ENCODE data around the gene CTXN3.

DNA sequence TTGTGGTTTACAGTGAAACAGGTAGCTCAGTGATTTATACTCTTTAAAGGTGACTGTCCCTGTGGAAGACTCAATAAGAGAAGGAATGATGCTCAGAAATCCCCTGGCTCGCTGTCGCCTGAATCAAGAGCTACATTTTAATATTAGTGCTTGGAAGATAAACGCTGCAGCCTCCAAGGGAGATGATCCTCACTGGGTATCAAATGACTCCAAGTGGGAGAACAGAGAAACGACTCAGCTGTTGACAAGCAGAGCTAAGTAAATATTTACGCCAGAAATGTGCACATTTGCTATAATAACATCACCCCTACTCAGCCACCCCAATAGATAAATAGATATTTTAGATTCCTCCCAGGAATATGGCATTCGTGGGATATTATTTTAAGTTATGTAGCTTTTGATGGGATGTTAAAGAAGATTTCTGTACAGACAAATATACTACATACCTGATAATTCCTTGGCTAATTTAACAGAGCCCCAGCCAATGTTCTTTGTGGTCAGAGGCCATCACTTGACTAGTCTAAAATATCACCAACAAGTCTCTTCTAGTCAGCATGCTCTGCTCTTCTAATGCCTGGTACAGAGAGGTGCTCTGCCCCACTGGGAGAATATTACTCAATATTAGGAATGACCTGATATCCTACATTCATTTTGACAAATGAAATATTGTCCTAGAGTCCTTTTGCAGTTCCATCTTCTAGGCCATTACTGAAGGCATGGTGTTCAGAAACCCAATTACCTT lies 36.0 kb downstream of the CTXN3 start:
- TF ChIP-seq, protein P1, sequence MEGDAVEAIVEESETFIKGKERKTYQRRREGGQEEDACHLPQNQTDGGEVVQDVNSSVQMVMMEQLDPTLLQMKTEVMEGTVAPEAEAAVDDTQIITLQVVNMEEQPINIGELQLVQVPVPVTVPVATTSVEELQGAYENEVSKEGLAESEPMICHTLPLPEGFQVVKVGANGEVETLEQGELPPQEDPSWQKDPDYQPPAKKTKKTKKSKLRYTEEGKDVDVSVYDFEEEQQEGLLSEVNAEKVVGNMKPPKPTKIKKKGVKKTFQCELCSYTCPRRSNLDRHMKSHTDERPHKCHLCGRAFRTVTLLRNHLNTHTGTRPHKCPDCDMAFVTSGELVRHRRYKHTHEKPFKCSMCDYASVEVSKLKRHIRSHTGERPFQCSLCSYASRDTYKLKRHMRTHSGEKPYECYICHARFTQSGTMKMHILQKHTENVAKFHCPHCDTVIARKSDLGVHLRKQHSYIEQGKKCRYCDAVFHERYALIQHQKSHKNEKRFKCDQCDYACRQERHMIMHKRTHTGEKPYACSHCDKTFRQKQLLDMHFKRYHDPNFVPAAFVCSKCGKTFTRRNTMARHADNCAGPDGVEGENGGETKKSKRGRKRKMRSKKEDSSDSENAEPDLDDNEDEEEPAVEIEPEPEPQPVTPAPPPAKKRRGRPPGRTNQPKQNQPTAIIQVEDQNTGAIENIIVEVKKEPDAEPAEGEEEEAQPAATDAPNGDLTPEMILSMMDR (IDR thresholded peaks at IDR 0.05): no peak
- TF ChIP-seq POLR2A (IDR thresholded peaks at IDR 0.05): no peak
